Measurements from ENCODE around the gene C22orf39. TPM values are rescaled to one million over a fixed set of nuclear protein-coding genes. Genes with fewer than 3 reads are reported as not detected.

The C22orf39 gene
- total and polyA plus RNA-seq, 9 donors, result 32.7 to 37.9 (median 34.3) TPM

DNA sequence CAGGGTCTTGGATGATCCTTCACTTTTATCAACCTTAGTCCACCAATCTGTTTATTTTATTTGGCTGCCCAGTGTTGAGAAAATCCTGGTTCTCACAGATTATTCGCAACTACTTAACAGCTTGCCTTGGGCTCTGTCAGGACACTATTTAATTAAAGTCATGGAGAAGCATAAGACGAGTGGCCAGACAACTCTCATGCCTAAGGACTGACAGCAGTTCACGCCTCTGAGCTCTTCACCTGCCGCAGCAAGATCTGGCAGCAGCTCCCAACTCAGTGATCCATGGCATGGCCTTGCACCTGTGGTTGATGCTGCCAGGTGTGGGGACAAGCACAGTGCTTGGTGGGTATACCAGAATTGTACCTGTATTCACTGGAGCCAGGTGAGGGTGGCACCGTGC, 53.8 kb downstream of the C22orf39 start:
- 86% methylated on average over 3 of the region's 5 CpGs for WGBS (ENCODE audit: insufficient coverage)
- Histone ChIP-seq H3K9me3 (replicated peaks; ENCODE audit: control insufficient read depth, low read depth, low read length) (no peaks in the 10 kb centered on the region), H3K4me1 (ENCODE audit: control insufficient read depth, insufficient read depth, low read length) (peaks cover 3% of the 10 kb centered on the region), H3K36me3 (ENCODE audit: control insufficient read depth, insufficient read depth, low read length) (peaks cover 82% of the 10 kb centered on the region), H3K27me3 (ENCODE audit: control insufficient read depth, insufficient read depth, low read length) (no peaks in the 10 kb centered on the region), H3K4me3 (ENCODE audit: low read length) (no peak overlapping the region), H3K27ac (ENCODE audit: low read length) (no peak overlapping the region)
- no peak for DNase-seq

Other genes starting within 250 kb of the C22orf39 start
- gene CLTCL1, start 156.0 kb downstream of the C22orf39 start, total RNA-seq, result 22.2 TPM
- 10 to 100 TPM; 11.9 to 23.4 (median 18.1) TPM for gene CLTCL1, start 156.0 kb downstream of the C22orf39 start, polyA plus RNA-seq (ENCODE audit: insufficient read depth in 1 of 8, insufficient read length in 8 of 8, low replicate concordance in 1 of 8)
- 9.6 TPM for gene HIRA, start 16.0 kb downstream of the C22orf39 start, total RNA-seq
- 10 to 100 TPM; 16.6 to 23.4 (median 19.4) TPM for gene HIRA, start 16.0 kb downstream of the C22orf39 start, polyA plus RNA-seq (ENCODE audit: insufficient read depth in 1 of 8, insufficient read length in 8 of 8, low replicate concordance in 1 of 8)
- gene MRPL40, start 15.2 kb downstream of the C22orf39 start, total RNA-seq, result 40.2 TPM
- 10 to 100 TPM; 25.6 to 35.3 (median 28.5) TPM for gene MRPL40, start 15.2 kb downstream of the C22orf39 start, polyA plus RNA-seq (ENCODE audit: insufficient read depth in 1 of 8, insufficient read length in 8 of 8, low replicate concordance in 1 of 8)
- 27.8 TPM for gene UFD1, start 31.5 kb upstream of the C22orf39 start, total RNA-seq
- 10 to 100 TPM; 38.1 to 58.8 (median 47.0) TPM for gene UFD1, start 31.5 kb upstream of the C22orf39 start, polyA plus RNA-seq (ENCODE audit: insufficient read depth in 1 of 8, insufficient read length in 8 of 8, low replicate concordance in 1 of 8)
- gene CDC45, start 32.2 kb upstream of the C22orf39 start, total RNA-seq, result 6.1 TPM
- gene CDC45, start 32.2 kb upstream of the C22orf39 start, polyA plus RNA-seq (ENCODE audit: insufficient read depth in 1 of 8, insufficient read length in 8 of 8, low replicate concordance in 1 of 8), result 10 to 100 TPM in 3 of 8 donors, 1 to 10 TPM in 5; 8.3 to 12.7 (median 9.5) TPM
- 50.8 TPM for gene CLDN5, start 76.7 kb upstream of the C22orf39 start, total RNA-seq
- 10 to 100 TPM; 34.8 to 78.1 (median 52.1) TPM for gene CLDN5, start 76.7 kb upstream of the C22orf39 start, polyA plus RNA-seq (ENCODE audit: insufficient read depth in 1 of 8, insufficient read length in 8 of 8, low replicate concordance in 1 of 8)